ENCODE results near the gene DUS1L. TPM values are rescaled to one million over a fixed set of nuclear protein-coding genes. Genes with fewer than 3 reads are reported as not detected.
A peak's percentile ranks its signal among the peaks of the same experiment; 100 is the strongest.

The DUS1L gene
- polyA plus RNA-seq, 1 experiment = 21.4 TPM

- H3K27ac ChIP-seq (ENCODE audit: low read depth, low read length) = no peak overlapping the region
- no peaks in the 10 kb centered on the region for H3K27me3 ChIP-seq (ENCODE audit: control insufficient read depth, insufficient read depth, low read length)
- TF ChIP-seq CTCF (IDR thresholded peaks at IDR 0.05; ENCODE audit: low read depth, low read length) = no peak
- peak overlapping the region; percentile 72 for H3K4me3 ChIP-seq (ENCODE audit: low read depth, low read length)
- no peaks in the 10 kb centered on the region; the same call in 1 of the 2 replicates for H3K9me3 ChIP-seq (ENCODE audit: control insufficient read depth, insufficient read depth, low read length)
- CTCF ChIA-PET = interaction anchor here (1.3 kb wide), 1 partner anchor 14 kb away, joined by 5 read pairs; the partner anchor contains the start of gene DCXR
- no peak for DNase-seq (ENCODE audit: low read depth, low spot score)
- POLR2A ChIA-PET = interaction anchor here (0.7 to 1.9 kb wide), 5 partner anchors 14 to 1153 kb away, joined by 3 to 10 read pairs (median 7); partner anchors contain the start of genes DCXR and FASN
Measured at GRCh38 chr17:82023447-82024241, 42.0 kb downstream of the DUS1L start.

GRCh38 chr17:82022981-82023446, 42.6 kb downstream of the DUS1L start, which contains the start of gene LRRC45:
LRRC45 (plus strand) TSS chr17:82023305; CDS start chr17:82023644, 339 bp downstream.
- no peak within 1 kb of the TSS for H3K27ac ChIP-seq (ENCODE audit: low read depth, low read length)

GRCh38 chr17:82022310-82022980, 43.2 kb downstream of the DUS1L start, which contains the start of gene CENPX:
CENPX (minus strand) TSS chr17:82022878; CDS start chr17:82022861, 17 bp downstream.
- TF ChIP-seq CTCF (IDR thresholded peaks at IDR 0.05; ENCODE audit: low read depth, low read length) = no peak
- Histone ChIP-seq H3K9me3 (ENCODE audit: control insufficient read depth, insufficient read depth, low read length) (no peaks in the 10 kb centered on the region; the same call in 1 of the 2 replicates), H3K4me3 (ENCODE audit: low read depth, low read length) (peak within 1 kb of the TSS; percentile 80), H3K27ac (ENCODE audit: low read depth, low read length) (no peak within 1 kb of the TSS), H3K27me3 (ENCODE audit: control insufficient read depth, insufficient read depth, low read length) (no peaks in the 10 kb centered on the region)
- POLR2A ChIA-PET = interaction anchor here (0.7 to 1.9 kb wide), 7 partner anchors 15 to 1154 kb away, joined by 3 to 10 read pairs (median 4); partner anchors contain the start of genes DCXR and FASN
- CTCF ChIA-PET = interaction anchor here (0.6 to 4.5 kb wide), 5 partner anchors 15 to 200 kb away, joined by 3 to 34 read pairs (median 5); partner anchors contain the start of gene DCXR
- no peak for DNase-seq (ENCODE audit: low read depth, low spot score)

More at GRCh38 chr17:82022981-82023446, 42.6 kb downstream of the DUS1L start, which contains the start of gene LRRC45:
- POLR2A ChIA-PET = interaction anchor here (0.7 to 1.9 kb wide), 6 partner anchors 15 to 1153 kb away, joined by 3 to 10 read pairs (median 6); partner anchors contain the start of genes DCXR and FASN
- no peaks in the 10 kb centered on the region; the same call in 1 of the 2 replicates for H3K9me3 ChIP-seq (ENCODE audit: control insufficient read depth, insufficient read depth, low read length)
- TF ChIP-seq CTCF (IDR thresholded peaks at IDR 0.05; ENCODE audit: low read depth, low read length) = no peak
- no peaks in the 10 kb centered on the region for H3K27me3 ChIP-seq (ENCODE audit: control insufficient read depth, insufficient read depth, low read length)
- CTCF ChIA-PET = interaction anchor here (0.8 to 4.5 kb wide), 3 partner anchors 15 to 201 kb away, joined by 3 to 34 read pairs (median 5); partner anchors contain the start of gene DCXR
- peak within 1 kb of the TSS; percentile 80 for H3K4me3 ChIP-seq (ENCODE audit: low read depth, low read length)
- peak; percentile 99 for DNase-seq (ENCODE audit: low read depth, low spot score)

- DNase-seq (ENCODE audit: low read depth, low spot score) = no peak
Measured at GRCh38 chr17:82021900-82022309, 43.7 kb downstream of the DUS1L start.

More at GRCh38 chr17:82021900-82022309, 43.7 kb downstream of the DUS1L start:
- POLR2A ChIA-PET = interaction anchor here (0.9 to 1.9 kb wide), 3 partner anchors 16 to 76 kb away, joined by 3 to 10 read pairs (median 7); partner anchors contain the start of genes DCXR and FASN
- H3K9me3 ChIP-seq (ENCODE audit: control insufficient read depth, insufficient read depth, low read length) = no peaks in the 10 kb centered on the region; the same call in 1 of the 2 replicates
- no peak overlapping the region for H3K27ac ChIP-seq (ENCODE audit: low read depth, low read length)
- CTCF ChIA-PET = interaction anchor here (0.6 to 4.5 kb wide), 3 partner anchors 18 to 62 kb away, joined by 3 to 34 read pairs (median 6); no protein-coding TSS in a partner anchor
- H3K4me3 ChIP-seq (ENCODE audit: low read depth, low read length) = peak overlapping the region; percentile 80
- no peak for TF ChIP-seq CTCF (IDR thresholded peaks at IDR 0.05; ENCODE audit: low read depth, low read length)
- no peaks in the 10 kb centered on the region for H3K27me3 ChIP-seq (ENCODE audit: control insufficient read depth, insufficient read depth, low read length)
